Large intestine (tissue), 3 donors: ENCODE measurements around the gene GTPBP6. TPM values are rescaled to one million over a fixed set of nuclear protein-coding genes. Genes with fewer than 3 reads are reported as not detected.

ENCODE experiments used
- DNase-seq, 2 donors: peaks; one replicate each; pipeline versions ENCODE4 v3.0.0 to v3.0.0-alpha.2; 2013
- H3K27ac ChIP-seq: one replicate; pipeline ENCODE4 v1.5.1; 2013; ENCODE audit warnings: low read length
- H3K27me3 ChIP-seq: 2 replicates; pipeline ENCODE4 v1.6.1; 2013; ENCODE audit warnings: low read length; ENCODE audit not compliant: control insufficient read depth, insufficient read depth
- H3K36me3 ChIP-seq: 2 replicates; pipeline ENCODE4 v1.6.1; 2013; ENCODE audit warnings: low read length; ENCODE audit not compliant: control insufficient read depth, insufficient read depth
- H3K4me1 ChIP-seq: one replicate; pipeline ENCODE4 v1.6.1; 2013; ENCODE audit warnings: low read length; ENCODE audit not compliant: control insufficient read depth, insufficient read depth
- H3K4me3 ChIP-seq: one replicate; pipeline ENCODE4 v1.5.1; 2013; ENCODE audit warnings: low read length
- H3K9me3 ChIP-seq: one replicate; pipeline ENCODE4 v1.6.1; 2013; ENCODE audit warnings: mild to moderate bottlenecking, low read depth, low read length, moderate library complexity; ENCODE audit not compliant: control insufficient read depth
- WGBS: methylation state at CpG from one replicate; pipeline ENCODE4 v1.1.5; 2013; ENCODE audit warnings: low lambda C conversion rate; ENCODE audit not compliant: insufficient coverage; 5-methylcytosine and 5-hydroxymethylcytosine counted together
- polyA plus RNA-seq: library from polyadenylated mRNA; unstranded; fragments of 120-200 nt; gene quantifications from one replicate; pipeline ENCODE4 v1.2.1, GENCODE V29; 2013

GTPBP6 gene
- polyA plus RNA-seq, 1 donor: 48.5 TPM

DNA sequence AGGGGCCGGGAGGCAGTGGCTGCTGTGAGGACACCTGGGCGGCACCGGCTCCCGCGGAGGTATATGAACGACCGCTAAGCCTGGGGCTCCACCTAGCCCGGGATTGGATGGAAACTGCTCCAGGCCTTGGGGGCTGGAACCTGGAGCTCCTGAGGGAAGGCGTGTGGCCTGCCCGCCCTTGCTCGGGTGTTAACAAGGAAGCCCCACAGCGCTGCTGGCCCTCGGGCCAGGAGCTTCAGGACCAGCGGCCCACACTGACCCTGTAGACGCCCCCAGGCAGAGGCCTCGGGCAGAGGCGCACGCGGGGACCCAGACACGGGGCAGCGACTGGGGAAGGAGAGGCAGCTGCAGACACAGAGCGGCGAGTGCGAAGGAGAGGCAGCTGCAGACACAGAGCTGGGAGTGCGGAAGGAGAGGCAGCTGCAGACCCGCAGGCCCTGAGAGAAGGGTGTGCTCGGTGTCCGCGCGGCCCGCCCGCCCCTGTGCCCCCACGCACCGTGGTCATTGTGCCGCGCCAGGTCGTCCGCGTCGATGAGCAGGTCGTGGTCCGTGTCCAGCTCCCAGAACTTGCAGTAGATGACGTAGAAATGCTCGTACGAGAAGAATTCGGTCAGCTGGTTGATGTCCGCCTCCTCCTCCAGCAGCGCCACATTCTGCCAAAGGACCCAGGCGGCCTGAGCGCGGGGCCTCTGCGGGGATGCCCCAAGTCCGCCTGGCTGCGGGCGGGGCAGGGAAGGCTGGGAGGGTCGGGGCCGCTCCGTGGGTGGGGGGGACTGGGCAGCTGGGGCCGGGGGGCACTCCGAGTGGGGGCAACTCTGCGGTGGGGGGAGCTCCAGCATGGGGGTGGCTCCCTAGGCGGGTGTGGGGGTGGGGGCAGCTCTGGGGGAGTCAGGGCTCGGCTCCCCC is 26.7 kb upstream of the GTPBP6 start:
- no peak overlapping the region for H3K4me3 ChIP-seq
- DNase-seq: no peak
- no peaks in the 10 kb centered on the region for H3K4me1 ChIP-seq
- H3K9me3 ChIP-seq: peaks cover 63% of the 10 kb centered on the region
- H3K27ac ChIP-seq: no peak overlapping the region
- WGBS: 100% methylated on average over 1 of the region's 63 CpGs
- peaks cover 7% of the 10 kb centered on the region for H3K36me3 ChIP-seq
- H3K27me3 ChIP-seq: no peaks in the 10 kb centered on the region

DNA sequence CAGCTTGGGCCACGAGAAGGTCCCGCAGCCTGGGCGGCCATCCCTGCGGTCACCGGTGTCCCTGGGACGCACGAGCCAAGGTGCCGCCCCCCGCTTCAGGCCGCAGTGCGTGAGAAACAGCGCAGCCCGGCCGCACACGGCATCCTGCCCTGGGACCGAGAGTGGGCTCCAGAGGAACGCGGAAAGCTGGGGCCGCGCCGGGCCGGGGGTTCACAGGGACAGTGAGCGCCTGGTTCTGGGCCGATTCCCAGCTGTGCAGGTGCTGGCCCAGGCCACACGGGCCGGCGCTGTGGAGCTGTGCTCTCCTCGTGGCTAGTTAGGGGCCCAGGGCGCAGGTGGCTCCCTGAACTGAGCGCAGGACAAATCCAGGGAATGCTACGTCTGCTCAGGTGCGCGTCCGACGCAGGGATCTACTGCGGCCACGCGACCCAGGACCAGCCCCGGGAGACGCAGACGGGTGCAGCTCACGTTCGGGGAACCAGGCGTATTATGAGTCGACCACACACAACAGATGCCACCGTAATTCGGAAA is 25.8 kb upstream of the GTPBP6 start:
- no peak overlapping the region for H3K4me3 ChIP-seq
- no peak overlapping the region for H3K27ac ChIP-seq
- peaks cover 7% of the 10 kb centered on the region for H3K36me3 ChIP-seq
- peaks cover 62% of the 10 kb centered on the region for H3K9me3 ChIP-seq
- DNase-seq: no peak
- no peaks in the 10 kb centered on the region for H3K27me3 ChIP-seq
- no peaks in the 10 kb centered on the region for H3K4me1 ChIP-seq
- WGBS: no CpG with 5 or more reads among the region's 47 CpGs

DNA sequence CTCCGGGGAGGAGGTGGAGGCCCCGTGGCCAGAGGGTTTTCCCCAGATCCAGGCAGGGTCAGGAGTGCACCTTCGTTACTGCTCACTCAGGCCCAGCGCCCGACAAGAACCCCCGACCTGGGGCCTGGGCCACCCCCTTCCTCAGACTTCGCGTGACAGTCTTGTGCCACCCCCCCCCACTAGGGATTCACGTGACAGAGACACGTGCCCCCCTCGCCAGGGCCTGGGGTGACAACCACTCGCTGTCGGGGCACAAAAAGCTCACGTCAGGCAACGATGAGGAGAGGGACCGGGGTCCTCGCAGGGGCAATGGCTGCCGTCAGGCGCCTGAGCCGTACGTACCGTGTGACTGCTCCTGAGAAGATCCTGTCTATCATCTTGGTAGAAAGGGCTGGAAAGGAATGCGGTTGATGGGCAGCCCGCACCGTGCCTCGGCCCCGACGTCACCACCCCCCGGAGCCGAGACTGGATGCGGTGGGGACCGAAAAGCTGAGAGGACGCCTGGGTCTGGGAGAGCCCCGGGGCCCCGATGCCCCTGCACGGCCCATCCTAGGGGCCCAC is 23.0 kb upstream of the GTPBP6 start:
- H3K27ac ChIP-seq: no peak overlapping the region
- H3K4me3 ChIP-seq: no peak overlapping the region
- H3K36me3 ChIP-seq: peaks cover 24% of the 10 kb centered on the region
- no peaks in the 10 kb centered on the region for H3K4me1 ChIP-seq
- peaks cover 66% of the 10 kb centered on the region for H3K9me3 ChIP-seq
- no peaks in the 10 kb centered on the region for H3K27me3 ChIP-seq
- WGBS: no CpG with 5 or more reads among the region's 36 CpGs
- DNase-seq: no peak

DNA sequence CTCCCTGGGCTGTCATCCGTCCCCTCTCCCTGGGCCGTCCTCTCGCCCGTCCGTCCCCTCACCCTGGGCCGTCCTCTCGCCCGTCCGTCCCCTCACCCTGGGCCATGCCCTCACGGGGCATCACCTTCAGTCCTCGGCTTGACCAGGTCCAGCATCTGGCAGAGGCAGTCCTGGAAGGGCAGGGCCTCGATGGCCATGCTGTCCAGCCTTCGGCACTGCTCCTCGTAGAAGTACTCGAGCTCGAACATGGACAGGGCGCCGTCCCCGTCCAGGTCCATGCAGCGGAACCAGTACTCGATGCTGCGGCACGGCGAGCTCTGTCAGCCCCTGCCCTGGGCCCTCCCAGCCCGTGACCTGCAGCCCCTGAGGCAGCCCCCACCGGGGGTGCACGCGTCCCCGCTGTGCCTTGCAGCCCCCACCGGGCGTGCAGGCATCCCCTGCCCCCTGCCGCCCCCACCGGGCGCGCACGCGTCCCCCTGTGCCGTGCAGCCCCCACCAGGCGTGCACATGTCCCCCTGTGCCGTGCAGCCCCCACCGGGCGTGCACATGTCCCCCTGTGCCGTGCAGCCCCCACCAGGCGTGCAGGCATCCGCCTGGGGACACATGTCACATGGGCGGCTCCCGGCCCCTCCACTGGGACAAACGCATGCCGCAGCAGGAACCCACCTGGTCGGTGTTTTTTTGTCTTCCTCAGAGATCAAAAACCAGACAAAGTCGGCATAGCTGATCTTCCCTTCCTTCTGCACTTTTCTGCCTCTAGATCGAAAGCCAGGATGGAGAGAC is 22.2 kb upstream of the GTPBP6 start:
- H3K4me1 ChIP-seq: no peaks in the 10 kb centered on the region

DNA sequence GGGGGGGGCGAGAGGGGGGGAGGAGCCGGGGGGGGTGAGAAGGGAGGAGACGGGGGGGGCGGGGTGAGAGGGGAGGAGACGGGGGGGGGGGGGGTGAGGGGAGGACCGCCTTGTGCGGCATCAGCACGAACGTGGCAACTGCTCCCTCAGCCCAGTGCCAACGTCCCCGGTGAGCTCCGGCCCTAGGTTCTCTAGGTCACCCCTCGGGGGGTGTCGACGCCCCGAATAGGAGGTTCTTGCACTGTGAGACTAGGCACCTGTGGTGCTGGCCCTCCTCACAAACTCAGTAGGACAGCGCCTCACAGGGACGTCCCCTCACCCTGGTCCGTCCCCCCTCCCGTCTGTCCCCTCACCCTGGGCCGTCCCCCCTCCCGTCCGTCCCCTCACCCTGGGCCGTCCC is 21.5 kb upstream of the GTPBP6 start:
- Histone ChIP-seq H3K27me3 (no peaks in the 10 kb centered on the region), H3K27ac (no peak overlapping the region), H3K4me3 (no peak overlapping the region), H3K36me3 (peaks cover 30% of the 10 kb centered on the region), H3K9me3 (peaks cover 64% of the 10 kb centered on the region), H3K4me1 (no peaks in the 10 kb centered on the region)
- WGBS: no CpG with 5 or more reads among the region's 24 CpGs
- DNase-seq: no peak

More for the DNA sequence above, 22.2 kb upstream of the GTPBP6 start:
- no CpG with 5 or more reads among the region's 52 CpGs for WGBS
- peaks cover 64% of the 10 kb centered on the region for H3K9me3 ChIP-seq
- H3K27ac ChIP-seq: no peak overlapping the region
- no peak for DNase-seq
- no peaks in the 10 kb centered on the region for H3K27me3 ChIP-seq
- peaks cover 28% of the 10 kb centered on the region for H3K36me3 ChIP-seq
- no peak overlapping the region for H3K4me3 ChIP-seq

DNA sequence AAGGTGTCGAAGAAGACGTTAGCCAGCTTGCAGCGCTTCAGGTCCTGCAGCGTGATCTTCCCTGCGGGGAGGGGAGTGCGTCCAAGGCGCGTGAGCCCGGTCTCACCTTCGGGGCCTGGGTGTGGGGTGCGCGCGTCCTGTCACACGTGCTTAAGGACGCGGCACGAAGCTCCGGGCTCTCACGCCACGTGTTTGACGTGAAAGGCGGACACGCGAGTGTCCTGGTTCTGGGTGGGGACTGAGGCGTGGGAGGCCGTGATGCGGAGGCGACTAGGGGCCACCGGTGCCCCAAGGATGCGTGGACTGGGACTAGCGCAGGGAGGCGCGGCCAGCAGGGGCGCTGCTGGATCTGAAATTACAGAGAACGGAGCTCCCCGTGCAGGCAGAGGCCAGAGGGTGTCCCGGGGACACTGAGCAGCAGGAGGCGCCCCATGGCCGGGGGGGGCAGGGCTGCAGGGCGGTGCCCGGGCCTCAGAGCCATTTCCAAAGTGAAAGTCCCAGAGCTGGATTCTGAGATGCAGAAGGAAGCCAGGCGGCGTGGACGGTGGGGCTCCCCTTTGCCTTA is 20.3 kb upstream of the GTPBP6 start:
- Histone ChIP-seq H3K4me1 (no peaks in the 10 kb centered on the region), H3K36me3 (peaks cover 25% of the 10 kb centered on the region), H3K27ac (no peak overlapping the region), H3K27me3 (no peaks in the 10 kb centered on the region), H3K9me3 (peaks cover 65% of the 10 kb centered on the region), H3K4me3 (no peak overlapping the region)
- WGBS: no CpG with 5 or more reads among the region's 44 CpGs
- DNase-seq: no peak

DNA sequence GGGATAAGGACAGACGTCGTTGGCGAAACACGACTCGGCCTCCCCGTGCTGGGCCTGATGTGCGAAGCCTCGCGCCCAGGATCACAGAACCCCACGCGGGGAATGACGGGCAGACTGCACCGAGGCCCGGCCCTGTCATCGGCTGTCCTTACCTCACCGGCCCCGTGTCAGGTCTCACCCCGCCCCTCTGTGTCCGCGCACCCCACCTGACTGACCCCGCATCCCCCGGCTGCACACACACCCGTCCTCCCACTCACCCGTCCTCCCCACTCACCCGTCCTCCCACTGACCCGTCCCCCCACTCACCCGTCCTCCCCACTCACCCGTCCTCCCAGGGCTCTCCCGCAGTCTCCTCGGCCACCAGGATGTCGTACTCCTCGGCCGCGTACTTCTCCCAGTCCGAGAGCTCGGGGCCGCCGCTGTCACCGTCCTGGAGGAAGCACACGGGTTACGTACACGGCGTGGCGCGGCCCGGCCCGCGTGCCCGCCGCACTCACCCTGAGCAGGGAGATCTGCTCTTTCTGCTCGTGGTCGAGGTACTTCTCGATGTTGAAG is 19.8 kb upstream of the GTPBP6 start:
- Histone ChIP-seq H3K4me1 (no peaks in the 10 kb centered on the region), H3K9me3 (peaks cover 68% of the 10 kb centered on the region), H3K27me3 (no peaks in the 10 kb centered on the region), H3K27ac (no peak overlapping the region), H3K4me3 (no peak overlapping the region), H3K36me3 (peaks cover 29% of the 10 kb centered on the region)
- DNase-seq: no peak
- no CpG with 5 or more reads among the region's 53 CpGs for WGBS

DNA sequence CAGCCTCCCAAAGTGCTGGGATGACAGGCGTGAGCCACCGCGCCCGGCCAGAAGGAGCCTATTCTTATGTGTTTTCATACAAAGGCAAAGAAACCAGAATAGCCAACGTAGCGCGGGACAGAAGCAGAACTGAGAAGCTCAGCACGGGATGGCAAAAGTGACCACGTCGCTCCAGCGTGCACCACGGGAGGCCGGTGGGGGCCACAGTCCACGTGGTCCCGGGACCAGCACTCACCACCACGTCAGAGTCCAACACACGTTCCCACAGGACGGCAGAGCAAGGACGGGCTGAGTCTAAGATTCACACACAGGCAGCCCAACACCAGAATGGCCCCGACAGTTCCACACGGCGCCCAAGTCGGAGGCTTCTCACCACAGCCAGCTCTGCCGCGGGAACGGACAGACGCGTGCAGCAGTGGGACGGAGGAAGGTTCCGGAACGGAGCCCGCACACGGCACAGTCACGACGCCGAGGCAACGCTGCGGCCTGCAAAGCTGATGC is 18.8 kb upstream of the GTPBP6 start:
- DNase-seq: no peak
- peaks cover 32% of the 10 kb centered on the region for H3K36me3 ChIP-seq
- WGBS: no CpG with 5 or more reads among the region's 38 CpGs

DNA sequence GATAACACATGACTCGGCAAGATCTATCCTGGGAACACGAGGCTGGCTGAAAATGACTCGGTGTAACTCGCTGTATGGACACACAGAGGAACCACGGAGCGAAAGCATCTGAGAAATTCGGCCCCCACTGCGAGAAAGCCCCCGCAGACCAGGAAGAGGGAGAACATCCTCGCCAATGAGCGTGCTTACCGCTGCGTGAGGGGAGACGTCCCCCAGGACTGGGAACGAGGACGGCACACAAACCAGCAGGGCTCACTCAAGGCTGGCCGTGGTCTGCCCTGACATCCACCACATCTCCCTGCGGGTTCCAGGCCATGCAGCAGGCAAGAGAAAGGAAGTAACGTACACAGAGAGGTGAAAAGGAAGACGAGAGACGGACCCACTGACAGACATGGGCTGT is 17.6 kb upstream of the GTPBP6 start:
- WGBS: 100% methylated on average over 4 of the region's 21 CpGs
- H3K27me3 ChIP-seq: peaks cover 13% of the 10 kb centered on the region

More for the DNA sequence above, 18.8 kb upstream of the GTPBP6 start:
- peaks cover 70% of the 10 kb centered on the region for H3K9me3 ChIP-seq
- H3K27me3 ChIP-seq: peaks cover 1% of the 10 kb centered on the region
- no peak overlapping the region for H3K4me3 ChIP-seq
- no peaks in the 10 kb centered on the region for H3K4me1 ChIP-seq
- H3K27ac ChIP-seq: no peak overlapping the region

More for the DNA sequence above, 17.6 kb upstream of the GTPBP6 start:
- Histone ChIP-seq H3K27ac (no peak overlapping the region), H3K4me3 (no peak overlapping the region), H3K36me3 (peaks cover 32% of the 10 kb centered on the region), H3K4me1 (peaks cover 3% of the 10 kb centered on the region), H3K9me3 (peaks cover 62% of the 10 kb centered on the region)
- DNase-seq: no peak
